Duodenal mucosa (tissue), 2 donors: Measurements from ENCODE around the gene MYO15B.
"Not testable (repeated sequence)": the region's sequence is repeated elsewhere in the genome, so short reads cannot be mapped to it uniquely, and the experiment has no call there.

ENCODE experiments used
- H3K27ac ChIP-seq: one replicate; pipeline ENCODE4 v1.7.0; 2013; ENCODE audit warnings: low read depth, low read length
- H3K27me3 ChIP-seq, 2 donors: one replicate each; pipeline ENCODE4 v1.7.0; 2013; ENCODE audit warnings: low read length in 2 of 2, control low read depth in 1 of 2; ENCODE audit not compliant: insufficient read depth in 2 of 2, control insufficient read depth in 1 of 2
- H3K36me3 ChIP-seq, 2 donors: one replicate each; pipeline ENCODE4 v1.7.0; 2013; ENCODE audit warnings: low read length in 2 of 2, control low read depth in 1 of 2; ENCODE audit not compliant: insufficient read depth in 2 of 2, control insufficient read depth in 1 of 2
- H3K4me1 ChIP-seq, 2 donors: one replicate each; pipeline ENCODE4 v1.7.0; 2013; ENCODE audit warnings: low read length in 2 of 2, control low read depth in 1 of 2; ENCODE audit not compliant: insufficient read depth in 2 of 2, control insufficient read depth in 1 of 2
- H3K4me3 ChIP-seq, 2 donors: one replicate each; pipeline ENCODE4 v1.7.0; 2013; ENCODE audit warnings: low read length in 2 of 2, low read depth in 1 of 2
- H3K9ac ChIP-seq, 2 donors: one replicate each; pipeline ENCODE4 v1.7.0; 2013; ENCODE audit warnings: low read length in 2 of 2, low read depth in 1 of 2
- H3K9me3 ChIP-seq, 2 donors: one replicate each; pipeline ENCODE4 v1.7.0; 2013; ENCODE audit warnings: low read length in 2 of 2, control low read depth in 1 of 2; ENCODE audit not compliant: control insufficient read depth in 1 of 2

The MYO15B gene

DNA sequence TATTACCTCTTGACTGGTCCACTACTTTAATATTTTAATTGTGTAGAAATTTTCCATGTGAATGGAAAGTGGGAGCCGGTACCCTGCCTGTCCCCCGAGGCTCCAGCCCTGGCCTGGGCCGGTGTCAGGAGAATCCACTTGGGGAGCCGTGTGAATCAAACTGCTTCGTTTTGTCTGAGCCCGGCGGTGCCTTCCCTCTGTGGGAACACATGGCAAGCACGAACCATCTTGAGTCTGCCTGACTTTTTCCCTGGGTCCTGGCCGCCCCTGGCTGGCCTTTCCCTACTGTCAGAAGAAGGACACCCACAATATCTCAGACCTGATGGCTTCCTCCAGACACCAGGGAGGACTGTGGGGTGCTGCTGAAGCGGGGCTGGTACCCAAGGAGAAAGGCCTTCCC lies 12.4 kb upstream of the MYO15B start:
- no peak overlapping the region for H3K4me3 ChIP-seq
- H3K9ac ChIP-seq: no peak overlapping the region
- H3K27me3 ChIP-seq: no peaks in the 10 kb centered on the region
- no peak overlapping the region for H3K27ac ChIP-seq
- H3K36me3 ChIP-seq: peaks cover 10 to 29% of the 10 kb centered on the region in 2 donors
- H3K9me3 ChIP-seq: no peaks in the 10 kb centered on the region
- H3K4me1 ChIP-seq: peaks cover 0 to 24% of the 10 kb centered on the region in 2 donors

- peaks cover 5 to 24% of the 10 kb centered on the region in 2 donors for H3K36me3 ChIP-seq
- H3K27ac ChIP-seq: no peak overlapping the region
- H3K4me1 ChIP-seq: peaks cover 0 to 24% of the 10 kb centered on the region in 2 donors
- H3K9me3 ChIP-seq: no peaks in the 10 kb centered on the region
- no peak overlapping the region for H3K4me3 ChIP-seq
- no peaks in the 10 kb centered on the region for H3K27me3 ChIP-seq
- peak overlapping the region in 1 of 2 donors; percentile 12 for H3K9ac ChIP-seq
Measured at GRCh38 chr17:75575728-75576127, 11.9 kb upstream of the MYO15B start.

DNA sequence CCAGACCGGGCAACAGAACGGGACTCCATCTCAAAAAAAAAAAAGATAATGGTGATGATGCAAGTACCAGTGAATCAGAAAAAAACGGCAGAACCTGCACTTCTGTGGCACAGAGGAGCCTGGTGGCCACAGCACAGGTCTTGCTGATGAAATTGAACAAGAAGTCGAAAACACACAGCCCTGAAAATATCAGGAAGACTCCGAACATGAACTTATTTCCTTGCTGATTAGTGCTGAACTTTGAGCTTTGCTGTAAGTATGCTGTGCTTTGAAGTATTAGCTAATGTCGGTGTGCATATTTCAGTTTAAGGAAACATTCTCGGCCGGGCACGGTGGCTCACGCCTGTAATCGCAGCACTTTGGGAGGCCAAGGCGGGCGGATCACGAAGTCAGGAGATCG lies 10.9 kb upstream of the MYO15B start:
- H3K36me3 ChIP-seq: peaks cover 4 to 16% of the 10 kb centered on the region in 2 donors
- H3K27ac ChIP-seq: no peak overlapping the region
- H3K4me1 ChIP-seq: peaks cover 0 to 19% of the 10 kb centered on the region in 2 donors
- H3K9ac ChIP-seq: no peak overlapping the region
- H3K9me3 ChIP-seq: no peaks in the 10 kb centered on the region
- H3K4me3 ChIP-seq: no peak overlapping the region
- no peaks in the 10 kb centered on the region for H3K27me3 ChIP-seq

- peaks cover 0 to 17% of the 10 kb centered on the region in 2 donors for H3K4me1 ChIP-seq
- not testable (repeated sequence) for H3K9ac ChIP-seq, H3K27me3 ChIP-seq, H3K27ac ChIP-seq, H3K4me3 ChIP-seq, H3K36me3 ChIP-seq, H3K9me3 ChIP-seq
Measured at GRCh38 chr17:75581121-75581725, 6.4 kb upstream of the MYO15B start.

DNA sequence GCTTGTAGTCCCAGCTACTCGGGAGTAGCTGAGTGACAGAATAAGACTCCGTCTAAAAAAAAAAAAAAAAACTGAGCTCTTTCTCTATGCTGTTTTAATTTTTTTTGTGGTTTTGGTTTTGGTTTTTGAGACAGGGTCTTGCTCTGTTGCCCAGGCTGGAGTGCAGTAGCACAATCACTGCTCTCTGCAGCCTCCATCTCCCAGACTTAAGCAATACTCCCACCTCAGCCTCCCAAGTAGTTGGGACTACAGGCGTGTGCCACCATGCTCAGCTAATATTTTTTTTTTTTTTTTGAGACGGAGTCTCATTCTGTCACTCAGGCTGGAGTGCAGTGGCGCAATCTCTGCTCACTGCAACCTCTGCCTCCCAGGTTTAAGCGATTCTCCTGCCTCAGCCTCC lies 4.4 kb upstream of the MYO15B start:
- H3K4me1 ChIP-seq: peaks cover 3 to 14% of the 10 kb centered on the region in 2 donors
- H3K36me3 ChIP-seq, H3K27ac ChIP-seq, H3K4me3 ChIP-seq, H3K27me3 ChIP-seq, H3K9me3 ChIP-seq, H3K9ac ChIP-seq: not testable (repeated sequence)

GRCh38 chr17:75584849-75585175 lies 2.8 kb upstream of the MYO15B start:
- H3K9me3 ChIP-seq: no peaks in the 10 kb centered on the region
- no peaks in the 10 kb centered on the region for H3K27me3 ChIP-seq
- no peak overlapping the region for H3K4me3 ChIP-seq
- peaks cover 3 to 4% of the 10 kb centered on the region in 2 donors for H3K4me1 ChIP-seq
- no peak overlapping the region for H3K27ac ChIP-seq
- H3K36me3 ChIP-seq: no peaks in the 10 kb centered on the region
- H3K9ac ChIP-seq: no peak overlapping the region

- no peaks in the 10 kb centered on the region for H3K9me3 ChIP-seq
- peaks cover 3 to 4% of the 10 kb centered on the region in 2 donors for H3K4me1 ChIP-seq
- H3K9ac ChIP-seq: peak overlapping the region; percentile 40 to 59
- peak overlapping the region; percentile 81 for H3K27ac ChIP-seq
- H3K4me3 ChIP-seq: peak overlapping the region in 1 of 2 donors; percentile 71
- H3K36me3 ChIP-seq: no peaks in the 10 kb centered on the region
- no peaks in the 10 kb centered on the region for H3K27me3 ChIP-seq
Measured at GRCh38 chr17:75588596-75589011, 1.0 kb downstream of the MYO15B start.

DNA sequence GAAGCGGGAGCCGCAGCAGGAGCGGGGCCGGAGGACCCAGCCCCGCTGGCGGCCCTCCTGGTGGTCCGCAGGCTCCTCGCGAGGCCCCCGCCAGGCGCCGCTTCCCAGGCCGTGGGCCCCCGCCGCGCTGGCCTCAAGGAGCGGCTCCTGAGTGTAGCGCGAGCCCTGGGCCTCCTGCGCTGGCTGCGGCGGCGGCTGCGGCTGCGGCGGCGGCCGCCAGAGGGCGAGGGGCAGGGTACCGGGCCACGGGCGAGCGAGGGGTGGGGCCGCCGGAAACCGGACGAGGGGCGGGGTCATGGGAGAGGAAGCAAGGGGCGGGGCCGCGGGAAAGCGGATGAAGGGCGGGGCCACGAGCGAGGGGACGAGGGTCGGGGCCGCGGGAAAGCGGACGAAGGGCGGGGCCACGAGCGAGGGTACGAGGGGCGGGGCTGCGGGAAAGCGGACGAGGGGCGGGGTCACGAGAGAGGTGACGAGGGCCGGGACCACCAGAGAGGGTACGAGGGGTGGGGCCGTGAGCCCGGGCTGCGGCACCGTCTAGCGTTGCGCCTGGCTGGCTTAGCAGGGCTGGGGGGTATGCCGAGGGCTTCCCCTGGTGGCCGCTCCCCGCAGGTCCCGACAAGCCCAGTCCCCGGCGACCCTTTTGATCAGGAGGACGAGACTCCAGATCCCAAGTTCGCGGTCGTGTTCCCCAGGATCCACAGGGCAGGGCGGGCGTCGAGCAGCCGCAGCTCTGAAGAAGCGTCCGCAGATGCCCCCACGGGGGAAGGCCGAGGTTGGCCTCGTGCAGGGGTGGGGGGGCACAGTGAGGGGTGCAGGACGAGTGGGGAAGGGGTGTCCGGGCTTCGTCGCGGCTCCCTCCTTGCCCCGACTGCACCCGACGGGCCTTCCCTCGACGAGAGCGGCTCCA lies 1.7 kb downstream of the MYO15B start:
- Histone ChIP-seq H3K27me3 (no peaks in the 10 kb centered on the region), H3K4me3 (peak overlapping the region; percentile 55 to 71), H3K4me1 (peaks cover 3 to 4% of the 10 kb centered on the region in 2 donors), H3K36me3 (no peaks in the 10 kb centered on the region), H3K27ac (peak overlapping the region; percentile 81), H3K9ac (peak overlapping the region; percentile 40 to 59), H3K9me3 (no peaks in the 10 kb centered on the region)

- Histone ChIP-seq H3K27ac (no peak overlapping the region), H3K9ac (peak overlapping the region in 1 of 2 donors; percentile 12), H3K4me3 (peak overlapping the region; percentile 55 to 59), H3K36me3 (no peaks in the 10 kb centered on the region), H3K27me3 (no peaks in the 10 kb centered on the region), H3K4me1 (peaks cover 3 to 4% of the 10 kb centered on the region in 2 donors), H3K9me3 (no peaks in the 10 kb centered on the region)
Measured at GRCh38 chr17:75589919-75590303, 2.3 kb downstream of the MYO15B start.

DNA sequence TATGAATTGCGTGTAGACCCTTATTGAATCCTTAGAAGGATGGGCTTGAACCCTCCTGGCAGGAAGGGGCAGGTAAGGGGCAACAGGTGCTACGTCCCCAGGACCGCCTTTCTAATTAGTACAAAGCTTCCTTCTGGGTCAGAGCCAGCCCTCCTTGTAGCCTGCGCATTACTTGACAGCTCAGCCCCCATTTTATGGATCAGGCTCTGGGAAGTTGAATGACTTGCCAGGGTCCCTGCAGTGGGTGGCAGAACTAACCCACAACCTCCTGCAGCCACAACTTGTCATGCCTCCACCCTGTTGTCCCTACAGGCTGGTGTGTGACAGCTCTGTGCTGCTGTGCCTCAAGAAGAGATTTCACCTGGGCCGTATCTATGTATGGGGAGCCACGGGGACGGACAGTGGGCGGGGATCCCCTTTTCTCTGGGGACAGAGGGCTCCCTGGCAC lies 2.7 kb downstream of the MYO15B start:
- Histone ChIP-seq H3K36me3 (no peaks in the 10 kb centered on the region), H3K9me3 (no peaks in the 10 kb centered on the region), H3K27me3 (no peaks in the 10 kb centered on the region), H3K4me3 (no peak overlapping the region), H3K9ac (no peak overlapping the region), H3K27ac (no peak overlapping the region), H3K4me1 (peaks cover 3 to 4% of the 10 kb centered on the region in 2 donors)
